ENCODE data around the gene HNRNPK. TPM values are rescaled to one million over a fixed set of nuclear protein-coding genes. Genes with fewer than 3 reads are reported as not detected.
A peak's percentile ranks its signal among the peaks of the same experiment; 100 is the strongest.

HNRNPK gene
- polyA plus RNA-seq, 3 donors, result 307 to 743 (median 645) TPM

DNA sequence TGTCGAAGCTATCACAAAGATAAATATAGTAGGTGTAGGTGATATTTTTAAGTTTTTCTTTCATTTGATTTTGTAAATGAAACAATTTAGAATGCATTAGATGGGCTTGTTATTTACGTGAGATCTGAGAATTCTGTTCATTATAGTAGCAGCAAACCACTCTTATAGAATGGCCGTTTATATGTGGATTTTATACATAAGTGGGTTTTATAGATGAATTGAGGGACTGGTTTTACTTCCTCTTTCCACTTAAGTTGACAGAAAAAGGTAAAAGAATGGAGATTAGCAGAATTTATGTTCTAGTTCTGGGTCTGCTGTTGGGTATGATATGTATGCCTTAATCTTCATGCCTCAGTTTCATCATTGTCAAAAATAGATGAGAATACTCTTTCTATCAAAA lies 6.2 kb upstream of the HNRNPK start:
- TF ChIP-seq, protein P1, sequence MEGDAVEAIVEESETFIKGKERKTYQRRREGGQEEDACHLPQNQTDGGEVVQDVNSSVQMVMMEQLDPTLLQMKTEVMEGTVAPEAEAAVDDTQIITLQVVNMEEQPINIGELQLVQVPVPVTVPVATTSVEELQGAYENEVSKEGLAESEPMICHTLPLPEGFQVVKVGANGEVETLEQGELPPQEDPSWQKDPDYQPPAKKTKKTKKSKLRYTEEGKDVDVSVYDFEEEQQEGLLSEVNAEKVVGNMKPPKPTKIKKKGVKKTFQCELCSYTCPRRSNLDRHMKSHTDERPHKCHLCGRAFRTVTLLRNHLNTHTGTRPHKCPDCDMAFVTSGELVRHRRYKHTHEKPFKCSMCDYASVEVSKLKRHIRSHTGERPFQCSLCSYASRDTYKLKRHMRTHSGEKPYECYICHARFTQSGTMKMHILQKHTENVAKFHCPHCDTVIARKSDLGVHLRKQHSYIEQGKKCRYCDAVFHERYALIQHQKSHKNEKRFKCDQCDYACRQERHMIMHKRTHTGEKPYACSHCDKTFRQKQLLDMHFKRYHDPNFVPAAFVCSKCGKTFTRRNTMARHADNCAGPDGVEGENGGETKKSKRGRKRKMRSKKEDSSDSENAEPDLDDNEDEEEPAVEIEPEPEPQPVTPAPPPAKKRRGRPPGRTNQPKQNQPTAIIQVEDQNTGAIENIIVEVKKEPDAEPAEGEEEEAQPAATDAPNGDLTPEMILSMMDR (IDR thresholded peaks at IDR 0.05), result no peak
- no CpG with 5 or more reads among the region's 3 CpGs for WGBS (ENCODE audit: insufficient coverage)
- DNase-seq, result no peak
- Mint-ChIP-seq H3K4me1 (peaks cover 37% of the 10 kb centered on the region), H3K9me3 (peaks cover 0 to 1% (median 0%) of the 10 kb centered on the region in 7 donors), H3K27me3 (ENCODE audit: low read depth in 3 of 3) (peaks cover 0 to 3% (median 0%) of the 10 kb centered on the region in 3 donors), H3K27ac (no peak overlapping the region), H3K36me3 (peaks cover 20 to 26% of the 10 kb centered on the region in 2 donors), H3K4me3 (no peak overlapping the region)
- peaks cover 12% of the 10 kb centered on the region for H4K20me1 ChIP-seq (ENCODE audit: insufficient read depth, low read length)
- H3K9me3 ChIP-seq (replicated peaks in 1 of 2; ENCODE audit: control insufficient read depth in 1 of 2, insufficient read depth in 1 of 2, low read length in 2 of 2), result no peaks in the 10 kb centered on the region
- H2AFZ ChIP-seq (ENCODE audit: insufficient read depth, low read depth, low read length, poor library complexity, severe bottlenecking), result no peak overlapping the region
- H3K4me3 ChIP-seq (replicated peaks in 1 of 3; ENCODE audit: low read depth in 2 of 3, low read length in 3 of 3), result no peak overlapping the region
- no peak overlapping the region for H3K4me2 ChIP-seq (replicated peaks; ENCODE audit: extremely low read depth, low read length, poor library complexity, severe bottlenecking)
- intact Hi-C loops (cut with micrococcal nuclease), result loop anchor here in 1 of 2 donors (10.0 kb wide), 1 partner anchor 281 kb away; the partner anchor contains the start of gene UBQLN1
- H3K27ac ChIP-seq (ENCODE audit: low read depth in 1 of 2, low read length in 2 of 2), result no peak overlapping the region
- peaks cover 16 to 22% of the 10 kb centered on the region in 2 donors for H3K36me3 ChIP-seq (replicated peaks in 1 of 2; ENCODE audit: control insufficient read depth in 1 of 2, insufficient read depth in 2 of 2, low read length in 2 of 2)
- peaks cover 8 to 29% of the 10 kb centered on the region in 2 donors for H3K4me1 ChIP-seq (ENCODE audit: control insufficient read depth in 1 of 2, insufficient read depth in 2 of 2, low read length in 2 of 2)
- peaks cover 98% of the 10 kb centered on the region for H3K79me2 ChIP-seq (ENCODE audit: insufficient read depth, low read length)
- no peak overlapping the region for H3K9ac ChIP-seq (ENCODE audit: insufficient read depth, low read length, poor library complexity, severe bottlenecking)
- no peaks in the 10 kb centered on the region for H3K27me3 ChIP-seq (ENCODE audit: control insufficient read depth in 2 of 2, insufficient read depth in 2 of 2, low read length in 2 of 2)

DNA sequence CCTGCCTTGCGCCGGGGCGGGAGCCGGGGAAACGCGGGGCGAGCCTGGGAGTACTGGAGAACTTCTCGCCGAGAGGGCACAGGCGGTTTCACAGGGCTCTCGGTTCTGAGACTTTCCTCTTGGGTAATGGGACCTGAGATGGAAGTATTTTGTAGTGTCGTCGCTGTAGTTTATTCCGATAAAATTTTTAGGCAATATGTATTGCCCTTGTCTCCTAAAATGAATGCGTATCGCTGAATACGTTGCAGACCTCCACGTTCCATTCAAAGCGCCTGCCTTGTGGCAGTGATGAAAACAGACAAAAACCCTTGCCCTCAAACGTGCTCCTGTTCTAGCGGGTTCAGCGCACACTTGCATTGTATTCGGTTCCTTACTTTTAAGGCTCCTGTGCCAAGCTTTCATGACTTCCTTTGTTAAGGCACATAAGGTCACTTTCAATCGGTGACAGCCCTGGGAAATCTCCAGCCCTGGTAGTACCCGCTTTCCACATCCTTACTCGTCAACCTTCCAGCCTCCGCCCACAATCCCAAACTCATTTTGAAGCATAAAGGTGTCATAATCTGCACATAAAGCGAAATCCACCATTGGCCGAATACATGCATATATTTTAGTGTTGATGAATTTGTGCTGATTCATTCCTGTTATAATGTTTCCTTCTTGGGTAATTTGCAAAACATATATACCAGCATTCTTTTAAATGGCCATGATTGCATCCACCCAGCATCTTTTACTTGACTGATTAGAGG lies 1.3 kb upstream of the HNRNPK start:
- Histone ChIP-seq H4K20me1 (ENCODE audit: insufficient read depth, low read length) (peaks cover 35% of the 10 kb centered on the region), H3K27ac (ENCODE audit: low read depth in 1 of 2, low read length in 2 of 2) (peak overlapping the region; percentile 97 to 99), H3K9me3 (replicated peaks in 1 of 2; ENCODE audit: control insufficient read depth in 1 of 2, insufficient read depth in 1 of 2, low read length in 2 of 2) (no peaks in the 10 kb centered on the region), H3K27me3 (ENCODE audit: control insufficient read depth in 2 of 2, insufficient read depth in 2 of 2, low read length in 2 of 2) (no peaks in the 10 kb centered on the region), H3K4me3 (replicated peaks in 1 of 3; ENCODE audit: low read depth in 2 of 3, low read length in 3 of 3) (peak overlapping the region; percentile 72 to 100 (median 88)), H3K9ac (ENCODE audit: insufficient read depth, low read length, poor library complexity, severe bottlenecking) (peak overlapping the region; percentile 97), H3K79me2 (ENCODE audit: insufficient read depth, low read length) (peaks cover 98% of the 10 kb centered on the region), H2AFZ (ENCODE audit: insufficient read depth, low read depth, low read length, poor library complexity, severe bottlenecking) (peak overlapping the region; percentile 90), H3K4me1 (ENCODE audit: control insufficient read depth in 1 of 2, insufficient read depth in 2 of 2, low read length in 2 of 2) (peaks cover 17 to 49% of the 10 kb centered on the region in 2 donors), H3K4me2 (replicated peaks; ENCODE audit: extremely low read depth, low read length, poor library complexity, severe bottlenecking) (peak overlapping the region; percentile 78), H3K36me3 (replicated peaks in 1 of 2; ENCODE audit: control insufficient read depth in 1 of 2, insufficient read depth in 2 of 2, low read length in 2 of 2) (peaks cover 15 to 19% of the 10 kb centered on the region in 2 donors)
- Mint-ChIP-seq H3K9me3 (peaks cover 0 to 3% (median 0%) of the 10 kb centered on the region in 7 donors), H3K4me1 (peaks cover 41% of the 10 kb centered on the region), H3K27me3 (ENCODE audit: low read depth in 3 of 3) (peaks cover 0 to 3% (median 0%) of the 10 kb centered on the region in 3 donors), H3K4me3 (peak overlapping the region; percentile 99 to 100), H3K27ac (peak overlapping the region; percentile 94 to 100 (median 99)), H3K36me3 (peaks cover 17 to 19% of the 10 kb centered on the region in 2 donors)
- DNase-seq, result peak; percentile 38 to 77 (median 42)
- TF ChIP-seq, protein P1 (IDR thresholded peaks at IDR 0.05), result no peak
- WGBS (ENCODE audit: insufficient coverage), result under 1% methylated on average over 22 of the region's 29 CpGs
- intact Hi-C loops (cut with micrococcal nuclease), result loop anchor here (5.0 to 10.0 kb wide), 2 partner anchors 59 to 276 kb away; partner anchors contain the start of genes KIF27 (in 1 of the 2) and UBQLN1 (in 1 of the 2)

Measured in CD14-positive monocyte (primary cell).